Measurements from ENCODE around the gene LRRC27. TPM values are rescaled to one million over a fixed set of nuclear protein-coding genes. Genes with fewer than 3 reads are reported as not detected.

Gene LRRC27
- polyA plus RNA-seq, 1 donor = 33.8 TPM

GRCh38 chr10:132413226-132414205 is 81.5 kb downstream of the LRRC27 start:
- no peak for DNase-seq

- no peak for DNase-seq
Measured at GRCh38 chr10:132414402-132415016, 82.5 kb downstream of the LRRC27 start.

GRCh38 chr10:132415255-132415654 is 83.3 kb downstream of the LRRC27 start:
- DNase-seq = no peak

GRCh38 chr10:132415956-132416355 is 84.0 kb downstream of the LRRC27 start:
- no peak for DNase-seq

- no peak for DNase-seq
Measured at GRCh38 chr10:132416566-132417256, 84.7 kb downstream of the LRRC27 start.

- no peak for DNase-seq
Measured at GRCh38 chr10:132417257-132417910, 85.4 kb downstream of the LRRC27 start.

- DNase-seq = no peak
Measured at GRCh38 chr10:132417957-132418441, 86.0 kb downstream of the LRRC27 start.

GRCh38 chr10:132418527-132419416 is 86.8 kb downstream of the LRRC27 start:
- no peak for DNase-seq

GRCh38 chr10:132419538-132420468 is 87.8 kb downstream of the LRRC27 start:
- DNase-seq = no peak

GRCh38 chr10:132420469-132420980 is 88.5 kb downstream of the LRRC27 start:
- DNase-seq = no peak

GRCh38 chr10:132420981-132421846 is 89.2 kb downstream of the LRRC27 start:
- DNase-seq = no peak

GRCh38 chr10:132421847-132422751 is 90.1 kb downstream of the LRRC27 start:
- DNase-seq = no peak

GRCh38 chr10:132422903-132423825 is 91.2 kb downstream of the LRRC27 start:
- no peak for DNase-seq

- DNase-seq = no peak
Measured at GRCh38 chr10:132423966-132424861, 92.2 kb downstream of the LRRC27 start.
